Activated CD4-positive, alpha-beta T cell treated with anti-CD3 and anti-CD28 coated beads for 36 hours (primary cell): ENCODE results near the gene POU4F1. TPM values are rescaled to one million over a fixed set of nuclear protein-coding genes. Genes with fewer than 3 reads are reported as not detected.

Experiments
- ATAC-seq: fragments of 200-7000 bp; cut with Tn5 transposase; one replicate; pipeline ENCODE4 v1.10.0; 2021; ENCODE audit warnings: mild to moderate bottlenecking, moderate library complexity
- CTCF ChIA-PET: fragments of 350-600 bp; sonication (Branson Sonifier 250); formaldehyde crosslinking; loops from one replicate; lab custom pipeline; 2021; ENCODE audit warnings: antibody characterized with exemption; lab: Charles Lee
- POLR2A ChIA-PET: fragments of 350-600 bp; sonication (Branson Sonifier 250); formaldehyde crosslinking; loops from one replicate; lab custom pipeline; 2021; ENCODE audit warnings: antibody characterized with exemption, inconsistent platforms; lab: Charles Lee
- DNase-seq: peaks from one replicate; pipeline ENCODE4 v3.0.0-alpha.2; 2020
- H3K27ac Mint-ChIP-seq: one replicate; pipeline ENCODE4 v1.8.0; 2021; ENCODE audit warnings: mixed read lengths
- H3K27me3 Mint-ChIP-seq: one replicate; pipeline ENCODE4 v1.8.0; 2021; ENCODE audit warnings: mixed read lengths
- H3K36me3 Mint-ChIP-seq: one replicate; pipeline ENCODE4 v1.8.0; 2021; ENCODE audit warnings: low read depth, mixed read lengths
- H3K4me1 Mint-ChIP-seq: one replicate; pipeline ENCODE4 v1.8.0; 2021; ENCODE audit warnings: mixed read lengths
- H3K4me3 Mint-ChIP-seq: one replicate; pipeline ENCODE4 v1.8.0; 2021; ENCODE audit warnings: mild to moderate bottlenecking, moderate library complexity, mixed read lengths
- H3K9me3 Mint-ChIP-seq: one replicate; pipeline ENCODE4 v1.8.0; 2021; ENCODE audit warnings: low read depth, mixed read lengths
- intact Hi-C, 2 experiments: fragments of 100-400 bp; cut with DNase I in 1 of 2; cut with micrococcal nuclease in 1 of 2; formaldehyde crosslinking; loops; one replicate each; pipeline versions ENCODE4 v1.14.2 to v1.15.1; 2022 to 2024; cut with DNase I, micrococcal nuclease
- total RNA-seq, 2 experiments: library from RNA; stranded (reverse); gene quantifications; one replicate each; pipeline ENCODE4 v1.2.3, GENCODE V29; 2021

Gene POU4F1
- total RNA-seq, 2 experiments from 2014 or later: 0.21 to 0.26 TPM

- Mint-ChIP-seq H3K4me1 (no peaks in the 10 kb centered on the region), H3K36me3 (peaks cover 54% of the 10 kb centered on the region), H3K9me3 (no peaks in the 10 kb centered on the region), H3K27me3 (no peaks in the 10 kb centered on the region), H3K27ac (no peak overlapping the region), H3K4me3 (no peak overlapping the region)
- intact Hi-C loops: no loop called here
- CTCF ChIA-PET: interaction anchor here (1.4 kb wide), 1 partner anchor 10 kb away, joined by 4 read pairs; no protein-coding TSS in a partner anchor
- POLR2A ChIA-PET: no interaction called here
- ATAC-seq (no peak), DNase-seq (no peak)
Observed at GRCh38 chr13:78623132-78623531, 19.8 kb upstream of the POU4F1 start.

- no peak for ATAC-seq
- Mint-ChIP-seq H3K27me3 (no peaks in the 10 kb centered on the region), H3K9me3 (no peaks in the 10 kb centered on the region), H3K4me1 (no peaks in the 10 kb centered on the region), H3K4me3 (no peak overlapping the region), H3K36me3 (peaks cover 60% of the 10 kb centered on the region), H3K27ac (no peak overlapping the region)
- intact Hi-C loops: no loop called here
- DNase-seq: no peak
- ChIA-PET CTCF (interaction anchor here (0.5 to 1.6 kb wide), 5 partner anchors 8 to 958 kb away, joined by 3 to 4 read pairs (median 3); no protein-coding TSS in a partner anchor), POLR2A (no interaction called here)
Observed at GRCh38 chr13:78620936-78621470, 17.7 kb upstream of the POU4F1 start.

GRCh38 chr13:78618411-78618810 is 15.1 kb upstream of the POU4F1 start:
- peaks cover 66% of the 10 kb centered on the region for H3K36me3 Mint-ChIP-seq
- H3K9me3 Mint-ChIP-seq: peaks cover 1% of the 10 kb centered on the region
- ATAC-seq: no peak
- H3K27ac Mint-ChIP-seq: no peak overlapping the region
- no peak for DNase-seq
- intact Hi-C loops: no loop called here
- ChIA-PET CTCF (no interaction called here), POLR2A (no interaction called here)
- H3K4me3 Mint-ChIP-seq: no peak overlapping the region
- H3K4me1 Mint-ChIP-seq: no peaks in the 10 kb centered on the region
- no peaks in the 10 kb centered on the region for H3K27me3 Mint-ChIP-seq

GRCh38 chr13:78611040-78611439 is 7.7 kb upstream of the POU4F1 start:
- H3K9me3 Mint-ChIP-seq: peaks cover 1% of the 10 kb centered on the region

GRCh38 chr13:78610381-78610883 is 7.1 kb upstream of the POU4F1 start:
- peaks cover 1% of the 10 kb centered on the region for H3K9me3 Mint-ChIP-seq
- ATAC-seq: no peak
- H3K4me3 Mint-ChIP-seq: no peak overlapping the region
- DNase-seq: no peak
- H3K36me3 Mint-ChIP-seq: peaks cover 16% of the 10 kb centered on the region
- no peak overlapping the region for H3K27ac Mint-ChIP-seq
- H3K27me3 Mint-ChIP-seq: peaks cover 56% of the 10 kb centered on the region
- intact Hi-C loops: loop anchor here in 1 of 2 experiments (2.0 kb wide), 1 partner anchor 14 kb away; no protein-coding TSS in a partner anchor
- ChIA-PET POLR2A (no interaction called here), CTCF (interaction anchor here (1.5 kb wide), 1 partner anchor 10 kb away, joined by 3 read pairs; no protein-coding TSS in a partner anchor)
- H3K4me1 Mint-ChIP-seq: peaks cover 26% of the 10 kb centered on the region

More at GRCh38 chr13:78611040-78611439, 7.7 kb upstream of the POU4F1 start:
- POLR2A ChIA-PET: interaction anchor here (0.6 kb wide), 1 partner anchor 404 kb away, joined by 3 read pairs; no protein-coding TSS in a partner anchor
- Mint-ChIP-seq H3K36me3 (peaks cover 22% of the 10 kb centered on the region), H3K27me3 (peaks cover 51% of the 10 kb centered on the region), H3K4me1 (peaks cover 26% of the 10 kb centered on the region), H3K27ac (no peak overlapping the region), H3K4me3 (no peak overlapping the region)
- CTCF ChIA-PET: interaction anchor here (1.5 kb wide), 1 partner anchor 10 kb away, joined by 3 read pairs; no protein-coding TSS in a partner anchor
- ATAC-seq: no peak
- intact Hi-C loops: loop anchor here in 1 of 2 experiments (2.0 kb wide), 1 partner anchor 14 kb away; no protein-coding TSS in a partner anchor
- DNase-seq: no peak

GRCh38 chr13:78609464-78610205 is 6.3 kb upstream of the POU4F1 start:
- H3K4me3 Mint-ChIP-seq: peak overlapping the region; percentile 56
- H3K27me3 Mint-ChIP-seq: peaks cover 63% of the 10 kb centered on the region
- ATAC-seq (no peak), DNase-seq (no peak)
- peaks cover 8% of the 10 kb centered on the region for H3K36me3 Mint-ChIP-seq
- peaks cover 28% of the 10 kb centered on the region for H3K4me1 Mint-ChIP-seq
- no peak overlapping the region for H3K27ac Mint-ChIP-seq
- ChIA-PET POLR2A (no interaction called here), CTCF (interaction anchor here (0.6 to 1.5 kb wide), 2 partner anchors 11 to 50 kb away, joined by 3 read pairs; no protein-coding TSS in a partner anchor)
- peaks cover 1% of the 10 kb centered on the region for H3K9me3 Mint-ChIP-seq
- intact Hi-C loops: loop anchor here (2.0 to 5.0 kb wide), 2 partner anchors 13 to 912 kb away; partner anchors contain the start of gene SLAIN1 (in 1 of the 2)

- POLR2A ChIA-PET: no interaction called here
Observed at GRCh38 chr13:78608688-78609463, 5.5 kb upstream of the POU4F1 start.

GRCh38 chr13:78608252-78608687 is 4.9 kb upstream of the POU4F1 start:
- H3K27me3 Mint-ChIP-seq: peaks cover 75% of the 10 kb centered on the region
- peaks cover 37% of the 10 kb centered on the region for H3K4me1 Mint-ChIP-seq
- ATAC-seq (no peak), DNase-seq (no peak)
- H3K36me3 Mint-ChIP-seq: peaks cover under 1% of the 10 kb centered on the region
- no peak overlapping the region for H3K27ac Mint-ChIP-seq
- intact Hi-C loops: loop anchor here in 1 of 2 experiments (5.0 kb wide), 1 partner anchor 911 kb away; the partner anchor contains the start of gene SLAIN1
- H3K4me3 Mint-ChIP-seq: peak overlapping the region; percentile 56
- POLR2A ChIA-PET: no interaction called here
- H3K9me3 Mint-ChIP-seq: no peaks in the 10 kb centered on the region
- CTCF ChIA-PET: interaction anchor here (0.7 kb wide), 1 partner anchor 9 kb away, joined by 3 read pairs; no protein-coding TSS in a partner anchor

More at GRCh38 chr13:78608688-78609463, 5.5 kb upstream of the POU4F1 start:
- Mint-ChIP-seq H3K4me3 (peak overlapping the region; percentile 56), H3K9me3 (no peaks in the 10 kb centered on the region), H3K27ac (no peak overlapping the region), H3K4me1 (peaks cover 32% of the 10 kb centered on the region), H3K27me3 (peaks cover 69% of the 10 kb centered on the region), H3K36me3 (peaks cover 4% of the 10 kb centered on the region)
- ATAC-seq (no peak), DNase-seq (no peak)
- intact Hi-C loops: loop anchor here in 1 of 2 experiments (5.0 kb wide), 1 partner anchor 912 kb away; the partner anchor contains the start of gene SLAIN1
- CTCF ChIA-PET: interaction anchor here (0.7 kb wide), 1 partner anchor 8 kb away, joined by 3 read pairs; no protein-coding TSS in a partner anchor

GRCh38 chr13:78607409-78608251 is 4.3 kb upstream of the POU4F1 start:
- intact Hi-C loops: loop anchor here in 1 of 2 experiments (5.0 kb wide), 1 partner anchor 910 kb away; the partner anchor contains the start of gene SLAIN1
- no peak overlapping the region for H3K4me3 Mint-ChIP-seq
- peaks cover 78% of the 10 kb centered on the region for H3K27me3 Mint-ChIP-seq
- H3K36me3 Mint-ChIP-seq: no peaks in the 10 kb centered on the region
- H3K9me3 Mint-ChIP-seq: no peaks in the 10 kb centered on the region
- CTCF ChIA-PET: interaction anchor here (0.6 kb wide), 1 partner anchor 47 kb away, joined by 3 read pairs; no protein-coding TSS in a partner anchor
- peaks cover 40% of the 10 kb centered on the region for H3K4me1 Mint-ChIP-seq
- DNase-seq (no peak), ATAC-seq (no peak)
- POLR2A ChIA-PET: no interaction called here
- no peak overlapping the region for H3K27ac Mint-ChIP-seq
